H9 (cell line): ENCODE measurements around the gene ZMAT2. TPM values are rescaled to one million over a fixed set of nuclear protein-coding genes. Genes with fewer than 3 reads are reported as not detected.

Source experiments
- DNase-seq: peaks from one replicate; pipeline ENCODE4 v3.0.0-alpha.2; 2017
- H2AFZ ChIP-seq: one replicate; pipeline ENCODE4 v1.6.1; 2013; ENCODE audit warnings: mild to moderate bottlenecking, low read length, control low read depth, moderate library complexity
- H2AK5ac ChIP-seq: 2 replicates; pipeline ENCODE4 v1.6.1; 2013; ENCODE audit warnings: low read length, control low read depth, mixed read lengths; ENCODE audit not compliant: insufficient read length
- H2BK120ac ChIP-seq: one replicate; pipeline ENCODE4 v1.6.1; 2013; ENCODE audit warnings: low read depth, mild to moderate bottlenecking, low read length, control low read depth, inconsistent platforms; ENCODE audit not compliant: poor library complexity, severe bottlenecking
- H2BK12ac ChIP-seq: 2 replicates; pipeline ENCODE4 v1.6.1; 2013; ENCODE audit warnings: low read length, control low read depth, mixed read lengths, low read depth; ENCODE audit not compliant: insufficient read length
- H2BK15ac ChIP-seq: 2 replicates; pipeline ENCODE4 v1.6.1; 2013; ENCODE audit warnings: low read depth, low read length, control low read depth
- H2BK20ac ChIP-seq: one replicate; pipeline ENCODE4 v1.6.1; 2013; ENCODE audit warnings: low read depth, mild to moderate bottlenecking, low read length, control low read depth, inconsistent platforms; ENCODE audit not compliant: poor library complexity, severe bottlenecking
- H2BK5ac ChIP-seq: 2 replicates; pipeline ENCODE4 v1.6.1; 2013; ENCODE audit warnings: low read length, control low read depth, mixed read lengths; ENCODE audit not compliant: insufficient read length
- H3K14ac ChIP-seq: 2 replicates; pipeline ENCODE4 v1.6.1; 2013; ENCODE audit warnings: low read length, control low read depth; ENCODE audit not compliant: insufficient read depth
- H3K18ac ChIP-seq: 2 replicates; pipeline ENCODE4 v1.6.1; 2013; ENCODE audit warnings: low read depth, mild to moderate bottlenecking, mixed read lengths, low read length, control low read depth; ENCODE audit not compliant: insufficient read length
- H3K23ac ChIP-seq: 2 replicates; pipeline ENCODE4 v1.6.1; 2013; ENCODE audit warnings: low read length, control low read depth, mixed read lengths, low read depth; ENCODE audit not compliant: insufficient read length
- H3K23me2 ChIP-seq: 2 replicates; pipeline ENCODE4 v1.6.1; 2013; ENCODE audit warnings: low read depth, mild to moderate bottlenecking, mixed read lengths, low read length, control low read depth; ENCODE audit not compliant: insufficient read length, poor library complexity, severe bottlenecking
- H3K27ac ChIP-seq: 2 replicates; pipeline ENCODE4 v1.5.1; 2013; ENCODE audit warnings: low read length, control low read depth, mixed read lengths, low read depth; ENCODE audit not compliant: insufficient read length
- H3K27me3 ChIP-seq: 2 replicates; pipeline ENCODE4 v1.6.1; 2013; ENCODE audit warnings: low read length, control low read depth, inconsistent platforms; ENCODE audit not compliant: insufficient read depth
- H3K4ac ChIP-seq: 2 replicates; pipeline ENCODE4 v1.6.1; 2013; ENCODE audit warnings: low read depth, mild to moderate bottlenecking, control low read depth, inconsistent platforms, low read length, moderate library complexity
- H3K4me1 ChIP-seq: 2 replicates; pipeline ENCODE4 v1.6.1; 2013; ENCODE audit warnings: low read length, control low read depth, inconsistent platforms; ENCODE audit not compliant: insufficient read depth
- H3K4me2 ChIP-seq: 2 replicates; pipeline ENCODE4 v1.6.1; 2013; ENCODE audit warnings: low read length, control low read depth, mixed read lengths; ENCODE audit not compliant: insufficient read length, insufficient read depth
- H3K56ac ChIP-seq: 2 replicates; pipeline ENCODE4 v1.6.1; 2013; ENCODE audit warnings: low read depth, mild to moderate bottlenecking, mixed read lengths, low read length, control low read depth; ENCODE audit not compliant: insufficient read length
- H3K79me1 ChIP-seq: 2 replicates; pipeline ENCODE4 v1.6.1; 2013; ENCODE audit warnings: low read depth, mild to moderate bottlenecking, moderate library complexity, low read length, control low read depth, inconsistent platforms; ENCODE audit not compliant: insufficient read depth, poor library complexity, severe bottlenecking
- H3K79me2 ChIP-seq: 2 replicates; pipeline ENCODE4 v1.6.1; 2013; ENCODE audit warnings: low read length, control low read depth, inconsistent platforms; ENCODE audit not compliant: insufficient read depth
- H3K9ac ChIP-seq: 2 replicates; pipeline ENCODE4 v1.6.1; 2013; ENCODE audit warnings: low read length, control low read depth, mixed read lengths; ENCODE audit not compliant: insufficient read length; ENCODE audit errors: extremely low read depth
- H3K9me3 ChIP-seq: one replicate; pipeline ENCODE4 v1.6.1; 2013; ENCODE audit warnings: low read depth, low read length, inconsistent platforms; ENCODE audit not compliant: control insufficient read depth
- H3T11ph ChIP-seq: one replicate; pipeline ENCODE4 v1.6.1; 2013; ENCODE audit warnings: mild to moderate bottlenecking, low read length, control low read depth, inconsistent platforms
- H4K20me1 ChIP-seq: one replicate; pipeline ENCODE4 v1.6.1; 2013; ENCODE audit not compliant: control insufficient read depth, insufficient read length, insufficient read depth
- H4K5ac ChIP-seq: 2 replicates; pipeline ENCODE4 v1.6.1; 2013; ENCODE audit warnings: low read depth, mild to moderate bottlenecking, mixed read lengths, low read length, control low read depth; ENCODE audit not compliant: insufficient read length
- H4K8ac ChIP-seq: replicated peaks from 2 replicates; pipeline ENCODE4 v1.6.1; 2013; ENCODE audit warnings: low read length, control low read depth, mixed read lengths, low read depth; ENCODE audit not compliant: insufficient read length
- H4K91ac ChIP-seq: 2 replicates; pipeline ENCODE4 v1.6.1; 2013; ENCODE audit warnings: low read depth, mild to moderate bottlenecking, moderate library complexity, mixed read lengths, low read length, control low read depth; ENCODE audit not compliant: insufficient read length
- H3K27ac Mint-ChIP-seq, 3 experiments: 2 replicates in 2 of 3; 3 replicates in 1 of 3; pipeline ENCODE4 v1.8.0; 2020 to 2021; ENCODE audit warnings: mixed read lengths in 3 of 3, mild to moderate bottlenecking in 1 of 3, moderate library complexity in 1 of 3
- H3K27me3 Mint-ChIP-seq: 2 replicates; pipeline ENCODE4 v1.8.0; 2021; ENCODE audit warnings: low read depth, mild to moderate bottlenecking, moderate library complexity, mixed read lengths
- H3K36me3 Mint-ChIP-seq, 3 experiments: 2 replicates in 2 of 3; 3 replicates in 1 of 3; pipeline ENCODE4 v1.8.0; 2020 to 2021; ENCODE audit warnings: low read depth in 3 of 3, mixed read lengths in 3 of 3; ENCODE audit not compliant: insufficient read depth in 1 of 3
- H3K4me1 Mint-ChIP-seq, 2 experiments: 2 replicates each; pipeline ENCODE4 v1.8.0; 2020; ENCODE audit warnings: mixed read lengths in 2 of 2
- H3K4me3 Mint-ChIP-seq, 2 experiments: 2 replicates in 1 of 2; 3 replicates in 1 of 2; pipeline ENCODE4 v1.8.0; 2020 to 2021; ENCODE audit warnings: mild to moderate bottlenecking in 2 of 2, mixed read lengths in 2 of 2, moderate library complexity in 1 of 2
- H3K9me3 Mint-ChIP-seq, 2 experiments: 2 replicates in 1 of 2; 3 replicates in 1 of 2; pipeline ENCODE4 v1.8.0; 2020; ENCODE audit warnings: mild to moderate bottlenecking in 2 of 2, mixed read lengths in 2 of 2, moderate library complexity in 1 of 2
- WGBS: extraction: QIAGEN DNeasy Blood & Tissue Kit; methylation state at CpG from one replicate; pipeline ENCODE4 v1.1.7; 2013; ENCODE audit warnings: missing lambda C conversion rate, low lambda C conversion rate, mixed read lengths; ENCODE audit not compliant: insufficient read length; ENCODE audit errors: extremely low coverage; 5-methylcytosine and 5-hydroxymethylcytosine counted together
- total RNA-seq: library from RNA; stranded (reverse); gene quantifications from 2 replicates; pipeline ENCODE4 v1.2.1, GENCODE V29; 2021
- TF ChIP-seq, protein P1 (sequence below): fragments of 200-600 bp; sonication (generic); conservative IDR thresholded peaks from 3 replicates; pipeline ENCODE4 v1.8.0; 2021; ENCODE audit warnings: antibody characterized with exemption, mild to moderate bottlenecking

Gene ZMAT2
- total RNA-seq, 1 experiment from 2014 or later, result 61.8 TPM

GRCh38 chr5:140694276-140694675, 6.0 kb upstream of the ZMAT2 start:
- H3K4me1 Mint-ChIP-seq, result peaks cover 16 to 22% of the 10 kb centered on the region in 2 experiments
- H3K27me3 Mint-ChIP-seq, result no peaks in the 10 kb centered on the region

More at GRCh38 chr5:140694276-140694675, 6.0 kb upstream of the ZMAT2 start:
- no peak for DNase-seq
- no peak overlapping the region for H3K27ac Mint-ChIP-seq
- Histone ChIP-seq H3K4ac (no peak overlapping the region), H2AK5ac (no peak overlapping the region), H2BK5ac (no peak overlapping the region), H3K56ac (no peak overlapping the region), H3K23me2 (peaks cover 6% of the 10 kb centered on the region), H3K9me3 (no peaks in the 10 kb centered on the region), H3K14ac (no peak overlapping the region), H2BK120ac (no peak overlapping the region), H3K4me1 (no peaks in the 10 kb centered on the region), H4K8ac (no peak overlapping the region), H3K79me2 (peaks cover 9% of the 10 kb centered on the region; the same call in 1 of the 2 replicates), H3K23ac (no peak overlapping the region), H2BK15ac (no peak overlapping the region), H2BK12ac (no peak overlapping the region), H3K27me3 (no peaks in the 10 kb centered on the region), H3K4me2 (no peak overlapping the region), H3T11ph (no peak overlapping the region), H3K18ac (no peak overlapping the region), H2AFZ (no peak overlapping the region), H4K91ac (no peak overlapping the region), H3K9ac (no peak overlapping the region), H2BK20ac (no peak overlapping the region), H3K79me1 (peaks cover 3% of the 10 kb centered on the region), H4K20me1 (no peaks in the 10 kb centered on the region), H3K27ac (no peak overlapping the region), H4K5ac (no peak overlapping the region)
- H3K9me3 Mint-ChIP-seq, result no peaks in the 10 kb centered on the region
- peaks cover 33 to 61% (median 57%) of the 10 kb centered on the region in 3 experiments for H3K36me3 Mint-ChIP-seq
- H3K4me3 Mint-ChIP-seq, result no peak overlapping the region
- TF ChIP-seq, protein P1, sequence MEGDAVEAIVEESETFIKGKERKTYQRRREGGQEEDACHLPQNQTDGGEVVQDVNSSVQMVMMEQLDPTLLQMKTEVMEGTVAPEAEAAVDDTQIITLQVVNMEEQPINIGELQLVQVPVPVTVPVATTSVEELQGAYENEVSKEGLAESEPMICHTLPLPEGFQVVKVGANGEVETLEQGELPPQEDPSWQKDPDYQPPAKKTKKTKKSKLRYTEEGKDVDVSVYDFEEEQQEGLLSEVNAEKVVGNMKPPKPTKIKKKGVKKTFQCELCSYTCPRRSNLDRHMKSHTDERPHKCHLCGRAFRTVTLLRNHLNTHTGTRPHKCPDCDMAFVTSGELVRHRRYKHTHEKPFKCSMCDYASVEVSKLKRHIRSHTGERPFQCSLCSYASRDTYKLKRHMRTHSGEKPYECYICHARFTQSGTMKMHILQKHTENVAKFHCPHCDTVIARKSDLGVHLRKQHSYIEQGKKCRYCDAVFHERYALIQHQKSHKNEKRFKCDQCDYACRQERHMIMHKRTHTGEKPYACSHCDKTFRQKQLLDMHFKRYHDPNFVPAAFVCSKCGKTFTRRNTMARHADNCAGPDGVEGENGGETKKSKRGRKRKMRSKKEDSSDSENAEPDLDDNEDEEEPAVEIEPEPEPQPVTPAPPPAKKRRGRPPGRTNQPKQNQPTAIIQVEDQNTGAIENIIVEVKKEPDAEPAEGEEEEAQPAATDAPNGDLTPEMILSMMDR, result no peak
- no CpG with 5 or more reads among the region's 5 CpGs for WGBS
